ENCODE measurements around the gene LZIC.

The LZIC gene

GRCh38 chr1:9883585-9884449, 59.4 kb downstream of the LZIC start:
- DNase-seq = no peak

- DNase-seq = no peak
These were observed 60.3 kb downstream of the LZIC start for GRCh38 chr1:9882945-9883303.

GRCh38 chr1:9882296-9882944, 60.8 kb downstream of the LZIC start:
- no peak for DNase-seq

- DNase-seq = no peak
These were observed 61.3 kb downstream of the LZIC start for GRCh38 chr1:9881838-9882249.
